HFFc6 (cell line): ENCODE data around the gene INHBB. TPM values are rescaled to one million over a fixed set of nuclear protein-coding genes. Genes with fewer than 3 reads are reported as not detected.

ENCODE experiments used
- DNase-seq: peaks from one replicate; pipeline ENCODE4 v3.0.0-alpha.2; 2018
- H3K27ac Mint-ChIP-seq: 2 replicates; pipeline ENCODE4 v1.8.0; 2020; ENCODE audit warnings: mild to moderate bottlenecking, mixed read lengths
- H3K27me3 Mint-ChIP-seq: 2 replicates; pipeline ENCODE4 v1.8.0; 2021; ENCODE audit warnings: mild to moderate bottlenecking, moderate library complexity, mixed read lengths; ENCODE audit not compliant: insufficient read depth
- H3K36me3 Mint-ChIP-seq: 2 replicates; pipeline ENCODE4 v1.8.0; 2021; ENCODE audit warnings: low read depth, mixed read lengths
- H3K4me1 Mint-ChIP-seq: 2 replicates; pipeline ENCODE4 v1.8.0; 2020; ENCODE audit warnings: low read depth, mixed read lengths
- H3K4me3 Mint-ChIP-seq: 2 replicates; pipeline ENCODE4 v1.8.0; 2020; ENCODE audit warnings: mild to moderate bottlenecking, moderate library complexity, mixed read lengths
- H3K9me3 Mint-ChIP-seq: 2 replicates; pipeline ENCODE4 v1.8.0; 2020; ENCODE audit warnings: mild to moderate bottlenecking, mixed read lengths
- CTCF ChIP-seq: fragments of 200-600 bp; sonication (generic); IDR thresholded peaks from 2 replicates; pipeline ENCODE4 v1.5.0; 2021; ENCODE audit warnings: antibody characterized with exemption, mild to moderate bottlenecking
- total RNA-seq, 6 experiments: library from RNA; stranded (reverse); fragmentation: NEBNext Ultra II Directional; extraction: Animal tissue kit (Norgen Biotek cat#: 25700); gene quantifications; 2 replicates in 1 of 6; 3 replicates in 5 of 6; pipeline ENCODE4 v1.2.3, GENCODE V29; 2021

INHBB gene
- total RNA-seq, 6 experiments from 2014 or later, result 0.47 to 1.6 (median 1.1) TPM

- Mint-ChIP-seq H3K4me3 (no peak overlapping the region), H3K4me1 (no peaks in the 10 kb centered on the region), H3K9me3 (no peaks in the 10 kb centered on the region), H3K27me3 (peaks cover 32% of the 10 kb centered on the region), H3K27ac (no peak overlapping the region), H3K36me3 (no peaks in the 10 kb centered on the region)
- TF ChIP-seq CTCF, result no peak
- no peak for DNase-seq
Measured at GRCh38 chr2:120378605-120379004, 32.7 kb downstream of the INHBB start.

GRCh38 chr2:120379916-120380893, 34.3 kb downstream of the INHBB start:
- Mint-ChIP-seq H3K4me3 (no peak overlapping the region), H3K9me3 (no peaks in the 10 kb centered on the region), H3K27ac (no peak overlapping the region), H3K27me3 (peaks cover 33% of the 10 kb centered on the region), H3K4me1 (no peaks in the 10 kb centered on the region), H3K36me3 (no peaks in the 10 kb centered on the region)
- no peak for TF ChIP-seq CTCF
- no peak for DNase-seq

- Mint-ChIP-seq H3K4me3 (no peak overlapping the region), H3K4me1 (no peaks in the 10 kb centered on the region), H3K36me3 (no peaks in the 10 kb centered on the region), H3K9me3 (no peaks in the 10 kb centered on the region), H3K27ac (no peak overlapping the region), H3K27me3 (peaks cover 33% of the 10 kb centered on the region)
- no peak for DNase-seq
- no peak for TF ChIP-seq CTCF
Measured at GRCh38 chr2:120381192-120381591, 35.3 kb downstream of the INHBB start.

- Mint-ChIP-seq H3K4me1 (no peaks in the 10 kb centered on the region), H3K27me3 (peaks cover 35% of the 10 kb centered on the region)
- DNase-seq, result no peak
Measured at GRCh38 chr2:120381661-120382060, 35.7 kb downstream of the INHBB start.

GRCh38 chr2:120382541-120383144, 36.7 kb downstream of the INHBB start:
- no peak overlapping the region for H3K4me3 Mint-ChIP-seq
- H3K27me3 Mint-ChIP-seq, result peaks cover 34% of the 10 kb centered on the region
- H3K27ac Mint-ChIP-seq, result no peak overlapping the region
- H3K36me3 Mint-ChIP-seq, result no peaks in the 10 kb centered on the region
- TF ChIP-seq CTCF, result no peak
- no peaks in the 10 kb centered on the region for H3K9me3 Mint-ChIP-seq
- no peaks in the 10 kb centered on the region for H3K4me1 Mint-ChIP-seq
- DNase-seq, result no peak

More at GRCh38 chr2:120381661-120382060, 35.7 kb downstream of the INHBB start:
- H3K27ac Mint-ChIP-seq, result no peak overlapping the region
- H3K9me3 Mint-ChIP-seq, result no peaks in the 10 kb centered on the region
- no peaks in the 10 kb centered on the region for H3K36me3 Mint-ChIP-seq
- no peak for TF ChIP-seq CTCF
- H3K4me3 Mint-ChIP-seq, result no peak overlapping the region
